ENCODE data around the gene ACO2.

DNA sequence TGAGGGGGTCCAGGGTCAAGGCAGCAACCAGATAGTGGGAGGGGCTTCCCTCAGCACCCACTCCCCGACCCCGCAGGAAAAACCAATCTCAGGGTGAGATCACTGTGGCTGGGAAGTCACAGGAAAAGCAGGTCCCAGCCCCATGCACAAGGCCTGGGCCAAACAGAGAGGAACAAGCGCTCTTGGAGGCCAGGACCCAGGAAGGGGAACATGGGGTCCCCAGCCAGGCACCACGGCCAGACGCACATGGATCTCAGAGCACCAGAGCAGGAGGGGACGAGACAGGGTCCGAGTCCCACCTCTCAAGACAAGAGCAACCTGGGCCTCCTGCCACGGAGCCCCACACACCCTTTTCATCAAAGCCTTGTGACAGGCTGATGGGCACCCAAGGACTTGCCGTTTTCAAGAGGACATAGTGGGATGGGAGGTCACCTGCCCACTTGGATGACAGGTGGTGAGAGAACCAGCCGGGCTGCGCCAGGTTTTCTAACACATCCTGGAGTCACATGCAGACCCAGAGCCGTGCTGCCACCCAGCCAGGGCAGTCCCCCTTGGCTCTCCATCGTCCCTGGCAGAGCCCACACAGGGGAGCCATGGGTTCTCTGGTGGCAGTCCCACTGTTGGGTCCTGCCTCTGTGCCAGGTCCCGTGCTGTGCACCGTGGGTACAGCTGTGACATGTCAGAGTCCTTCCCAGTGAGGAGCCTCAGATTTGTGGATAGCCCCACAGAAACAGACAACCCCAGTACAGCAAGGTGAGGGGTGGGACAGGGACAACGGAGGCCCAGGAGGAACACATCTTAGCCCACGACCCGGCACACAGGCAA, 62.2 kb downstream of the ACO2 start:
- TF ChIP-seq CTCF (conservative IDR thresholded peaks at IDR 0.05; ENCODE audit: low read length) (no peak), EZH2phosphoT487 (IDR thresholded peaks at IDR 0.05; ENCODE audit: borderline replicate concordance) (no peak)
